DMS153 (cell line): ENCODE results near the gene TBX10.
"Not testable (repeated sequence)": the region's sequence is repeated elsewhere in the genome, so short reads cannot be mapped to it uniquely, and the experiment has no call there.

Source experiments
- DNase-seq: peaks from one replicate; lab custom pipeline; 2025; lab: John Stamatoyannopoulos, UW

The TBX10 gene

DNA sequence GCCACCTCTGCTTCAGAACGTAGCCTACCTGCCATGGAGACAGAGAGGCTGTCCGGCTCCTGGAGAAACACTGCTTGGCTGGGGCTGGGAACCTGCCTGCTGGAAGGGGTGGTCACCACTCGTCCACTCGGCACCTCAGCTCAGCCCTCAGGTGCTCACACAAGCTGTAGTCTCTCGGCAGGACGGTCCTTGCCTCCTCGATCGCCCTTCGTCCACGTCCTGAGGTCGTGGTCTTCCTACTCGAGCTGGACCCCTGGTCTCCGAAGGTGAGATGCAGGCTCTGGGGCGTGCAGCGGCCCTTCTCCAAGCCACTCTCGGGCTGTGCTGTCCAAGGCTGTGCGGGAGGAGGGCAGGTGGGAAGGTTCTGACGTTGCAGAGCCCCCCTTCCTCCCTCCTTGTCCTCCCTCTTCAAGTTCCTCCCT, at the start of gene TBX10:
TSS of gene TBX10 (minus strand) at position 326 of the 422 bp plus-strand sequence. CDS start at position 35, 291 bp downstream.
- DNase-seq = no peak

DNA sequence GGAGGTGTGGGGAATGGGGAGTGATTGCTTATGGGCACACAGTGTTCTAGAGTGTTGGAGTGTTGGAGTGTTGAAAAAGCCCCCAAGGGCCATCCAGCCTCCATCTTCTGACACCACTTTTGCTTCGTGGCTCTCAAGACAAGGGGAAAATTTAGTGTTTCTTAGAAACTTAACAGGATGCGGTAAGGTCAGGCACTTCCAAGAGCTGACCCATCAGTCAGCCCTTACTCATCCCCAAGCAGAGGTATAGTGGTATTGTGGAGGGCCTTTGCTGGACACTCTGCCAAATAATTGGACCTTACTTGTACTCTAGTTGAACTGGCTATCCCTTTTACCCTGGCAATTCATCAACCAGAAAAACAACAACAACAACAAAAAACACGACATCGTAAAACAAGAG, 49.6 kb upstream of the TBX10 start:
- no peak for DNase-seq

DNA sequence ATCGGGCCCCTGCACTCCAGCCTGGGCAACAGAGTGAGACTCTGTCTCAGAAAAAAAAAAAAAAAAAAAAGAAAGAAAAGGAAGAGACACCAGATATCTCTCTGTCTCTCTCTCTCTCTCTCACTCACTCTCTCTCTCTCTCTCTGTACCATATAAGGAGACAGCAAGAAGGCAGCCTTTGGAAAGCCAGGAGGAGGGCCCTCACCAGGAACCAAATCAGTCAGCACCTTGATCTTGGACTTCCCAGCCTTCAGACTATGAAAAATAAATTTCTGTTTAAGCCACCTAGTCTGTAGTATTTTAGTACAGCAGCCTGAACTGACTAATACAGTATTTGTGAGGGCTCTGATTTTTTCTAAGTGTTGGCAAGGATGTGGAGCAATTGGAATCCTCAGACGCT, 48.4 kb upstream of the TBX10 start:
- DNase-seq = no peak

DNA sequence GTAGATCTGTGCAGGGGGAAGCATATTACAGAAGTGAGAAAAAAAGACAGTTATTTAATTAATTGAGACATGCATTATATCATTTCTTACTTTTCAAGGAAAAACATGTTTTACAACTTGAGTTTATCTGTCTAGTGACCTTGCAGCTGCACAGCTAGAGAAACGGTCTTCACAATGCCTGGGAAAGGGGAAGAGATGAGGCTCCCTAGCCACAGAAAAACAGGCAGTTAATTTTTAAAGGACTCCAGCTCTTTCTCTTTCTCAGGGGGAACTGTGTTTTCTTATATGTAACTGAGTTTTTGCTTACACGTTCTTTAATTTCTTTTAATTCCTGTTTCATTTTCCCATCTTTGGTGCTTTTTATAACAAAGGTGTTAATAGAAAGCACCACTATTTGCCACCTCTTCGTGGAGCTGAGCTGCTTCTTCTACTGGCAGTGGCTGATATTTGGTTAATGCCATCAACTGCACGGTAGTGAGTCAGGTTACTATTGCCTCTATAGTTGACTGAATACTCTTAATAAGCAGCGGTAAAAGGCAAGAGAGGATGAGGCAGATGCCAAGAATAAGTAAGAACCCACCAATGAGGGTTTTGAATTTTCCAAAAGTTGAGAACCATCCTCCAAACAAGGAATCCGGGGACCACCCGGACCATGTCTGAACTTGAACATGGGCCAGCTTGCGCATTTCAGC, 46.2 kb upstream of the TBX10 start:
- DNase-seq = not testable (repeated sequence)

DNA sequence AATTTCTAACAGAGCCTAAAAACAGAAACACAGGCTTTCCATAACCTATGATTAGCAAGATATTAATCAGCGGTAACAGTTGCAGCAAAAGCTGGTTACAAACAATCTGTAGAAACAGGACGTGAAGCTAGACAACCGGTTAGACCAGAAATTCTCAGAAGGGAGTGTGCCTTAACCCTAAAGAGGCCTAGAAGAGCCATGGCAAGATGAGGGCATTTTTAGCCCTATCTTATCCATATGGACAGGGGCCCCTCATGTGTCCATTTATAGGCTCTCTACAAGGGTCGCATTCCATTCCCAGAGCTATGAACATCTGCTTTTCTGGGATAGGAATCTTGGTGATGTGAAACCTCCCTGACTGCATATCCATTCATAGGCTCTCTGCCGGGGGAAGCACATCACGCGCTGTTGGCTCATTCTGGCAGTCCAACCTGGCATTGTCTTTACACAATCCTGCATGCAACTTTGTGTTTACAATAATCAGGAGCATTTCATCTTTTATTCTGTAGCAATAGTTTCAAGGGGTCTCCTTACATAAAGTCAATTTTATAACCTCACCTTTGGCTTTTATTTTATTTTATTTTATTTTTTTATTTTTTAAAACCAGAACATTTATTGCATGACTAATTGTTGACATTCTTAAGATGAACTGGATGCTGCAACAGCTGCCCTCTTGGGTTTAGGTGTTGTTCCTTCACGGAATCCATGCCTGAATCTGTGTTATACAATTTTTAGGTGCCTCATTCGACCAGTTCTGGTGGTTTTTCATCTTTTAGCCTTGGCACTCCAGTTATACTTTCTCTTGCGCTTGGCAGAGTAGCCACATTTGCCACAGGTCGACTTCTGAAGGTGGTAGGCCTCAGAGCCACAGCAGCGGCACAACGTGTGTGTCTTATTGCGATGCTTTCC, 42.8 kb upstream of the TBX10 start:
- not testable (repeated sequence) for DNase-seq

DNA sequence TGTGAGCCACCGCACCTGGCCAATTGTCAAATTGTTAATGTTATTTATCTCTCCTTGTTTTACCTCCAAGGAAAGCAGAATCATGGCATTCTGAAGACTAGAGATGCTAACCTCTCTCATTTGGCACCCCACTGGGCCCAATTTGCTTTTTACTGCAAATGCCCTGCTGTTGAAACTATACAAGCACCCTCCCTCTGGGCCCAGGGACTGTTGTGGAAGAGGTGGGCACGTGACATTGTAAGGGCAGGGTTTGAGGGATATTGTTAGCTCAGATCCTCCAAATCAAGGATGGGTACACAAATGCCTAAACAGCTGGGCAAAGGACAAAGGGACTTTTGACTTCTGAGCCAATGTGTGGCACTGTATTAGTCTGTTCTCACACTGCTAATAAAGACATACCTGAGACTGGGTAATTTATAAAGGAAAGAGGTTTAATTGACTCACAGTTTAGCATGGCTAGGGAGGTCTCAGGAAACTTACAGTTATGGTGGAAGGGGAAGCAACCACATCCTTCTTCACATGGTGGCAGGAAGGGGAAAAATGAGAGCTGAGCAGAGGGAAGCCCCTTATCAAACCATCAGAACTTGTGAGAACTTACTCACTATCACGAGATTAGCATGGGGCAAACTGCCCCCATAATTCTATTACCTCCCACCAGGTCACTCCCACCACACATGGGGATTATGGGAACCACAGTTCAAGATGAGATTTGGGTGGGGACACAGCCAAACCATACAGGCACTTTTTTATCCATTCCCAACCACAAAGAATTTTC, 41.3 kb upstream of the TBX10 start:
- no peak for DNase-seq

DNA sequence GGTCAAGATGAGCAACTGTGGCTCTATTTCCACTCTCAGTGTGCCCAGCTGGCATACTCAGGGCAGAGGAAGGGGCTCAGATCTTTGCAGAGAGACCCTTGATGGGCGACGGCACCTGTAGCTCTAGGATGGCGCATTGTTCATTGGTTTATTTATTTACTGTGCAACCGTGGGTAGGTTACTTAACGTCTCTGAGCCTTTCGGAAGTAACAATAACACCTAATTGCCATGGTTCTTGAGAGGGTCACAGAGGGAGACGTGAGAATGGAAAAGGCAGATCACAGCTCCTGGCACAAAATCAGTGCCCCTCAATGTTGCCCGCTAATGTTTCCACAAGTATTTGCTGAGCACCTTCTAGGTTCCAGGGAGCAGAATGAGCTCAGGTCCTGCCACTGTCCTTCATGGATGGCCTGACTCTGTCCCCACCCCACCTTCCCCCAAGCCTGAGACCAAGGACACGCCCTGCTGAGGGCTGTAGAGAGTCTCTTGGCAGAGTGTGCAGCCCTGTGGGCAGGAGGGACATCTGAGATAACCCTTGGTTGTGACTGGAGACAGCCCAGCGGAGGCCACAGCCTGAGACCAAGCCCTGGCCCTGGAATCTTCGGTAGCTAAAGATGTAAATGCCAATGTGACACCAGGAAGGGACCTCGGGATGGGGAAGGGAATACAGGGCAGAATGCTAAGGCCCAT, 35.6 kb upstream of the TBX10 start:
- DNase-seq = no peak

DNA sequence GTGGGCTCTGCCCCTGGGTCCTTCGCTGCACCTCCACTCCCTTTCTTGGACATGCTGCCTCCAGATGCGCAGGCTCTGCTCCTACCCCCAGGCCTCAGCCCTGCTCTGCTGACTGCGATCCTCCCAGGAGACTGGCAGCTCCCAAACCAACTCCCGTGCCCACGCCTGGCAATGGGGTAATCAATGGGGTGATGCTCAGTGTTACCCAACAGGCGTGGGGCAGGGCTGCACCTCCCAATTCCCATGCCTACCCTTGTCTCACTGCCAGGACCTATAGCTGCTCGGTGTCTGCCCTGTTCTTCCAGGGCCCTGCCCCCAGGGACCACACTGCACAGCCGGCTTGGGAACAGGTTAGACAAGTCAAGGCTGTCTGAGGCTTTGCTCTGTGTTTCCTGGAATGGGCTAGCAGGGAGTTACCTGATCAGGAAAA, 34.9 kb upstream of the TBX10 start, which contains the start of gene ALDH3B2:
TSS of gene ALDH3B2 (minus strand) at position 182 of the 430 bp plus-strand sequence. CDS start 7,688 bp downstream, outside the sequence.
- DNase-seq = peak; percentile 88

DNA sequence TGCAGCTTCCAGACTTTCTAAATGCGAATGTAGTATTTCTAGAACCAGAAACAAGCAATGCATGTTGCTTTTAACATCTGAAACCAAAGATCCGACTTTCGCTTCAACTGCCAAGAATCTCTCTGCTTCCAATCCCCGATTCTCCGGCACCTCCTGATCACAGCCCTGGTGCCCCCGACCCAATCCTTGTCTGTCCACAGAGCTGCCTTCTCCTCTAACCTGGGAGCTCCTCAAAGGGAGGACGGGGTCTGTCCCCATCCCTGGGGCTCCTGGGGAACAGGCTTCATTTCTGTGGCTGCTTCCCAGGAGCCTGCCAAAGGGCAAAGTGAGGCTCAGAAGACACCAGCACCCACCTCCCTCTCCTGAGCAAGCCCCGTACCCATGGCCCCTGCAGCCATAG, 34.3 kb upstream of the TBX10 start:
- no peak for DNase-seq

DNA sequence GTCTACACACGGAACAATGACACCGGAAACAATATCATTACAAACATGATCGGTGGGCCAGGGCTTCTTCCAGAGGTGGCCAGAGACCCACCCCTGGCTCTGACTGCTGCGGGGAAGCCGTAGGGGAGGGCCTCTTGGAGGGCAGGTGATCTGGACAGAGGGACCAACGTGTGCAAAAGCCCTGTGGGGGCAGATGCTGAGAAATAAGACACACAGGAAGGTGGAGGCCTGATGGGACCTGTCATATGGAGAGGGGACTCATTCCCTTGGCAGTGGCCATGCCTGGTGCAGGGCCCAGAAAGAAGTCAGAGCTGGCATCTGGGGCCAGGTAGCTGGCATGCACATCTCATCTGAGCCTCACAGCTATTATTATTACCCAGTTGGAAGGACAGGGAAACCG, 33.8 kb upstream of the TBX10 start:
- DNase-seq = no peak

DNA sequence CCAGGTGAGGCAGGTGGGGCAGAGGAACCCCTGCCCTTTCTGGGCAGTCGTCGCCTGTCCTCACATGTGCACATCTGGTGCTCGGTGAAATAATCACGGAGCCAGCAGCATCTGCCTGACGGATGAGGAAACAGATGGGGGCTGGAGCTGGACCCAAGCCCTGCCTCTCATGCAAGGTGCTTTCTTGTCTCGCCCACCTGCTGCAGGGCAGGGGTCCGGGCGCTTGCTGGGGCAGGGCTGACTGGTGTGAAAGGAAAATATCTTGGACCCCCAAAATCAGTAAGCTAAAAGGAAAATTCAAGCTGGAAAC, 31.6 kb upstream of the TBX10 start:
- DNase-seq = no peak

DNA sequence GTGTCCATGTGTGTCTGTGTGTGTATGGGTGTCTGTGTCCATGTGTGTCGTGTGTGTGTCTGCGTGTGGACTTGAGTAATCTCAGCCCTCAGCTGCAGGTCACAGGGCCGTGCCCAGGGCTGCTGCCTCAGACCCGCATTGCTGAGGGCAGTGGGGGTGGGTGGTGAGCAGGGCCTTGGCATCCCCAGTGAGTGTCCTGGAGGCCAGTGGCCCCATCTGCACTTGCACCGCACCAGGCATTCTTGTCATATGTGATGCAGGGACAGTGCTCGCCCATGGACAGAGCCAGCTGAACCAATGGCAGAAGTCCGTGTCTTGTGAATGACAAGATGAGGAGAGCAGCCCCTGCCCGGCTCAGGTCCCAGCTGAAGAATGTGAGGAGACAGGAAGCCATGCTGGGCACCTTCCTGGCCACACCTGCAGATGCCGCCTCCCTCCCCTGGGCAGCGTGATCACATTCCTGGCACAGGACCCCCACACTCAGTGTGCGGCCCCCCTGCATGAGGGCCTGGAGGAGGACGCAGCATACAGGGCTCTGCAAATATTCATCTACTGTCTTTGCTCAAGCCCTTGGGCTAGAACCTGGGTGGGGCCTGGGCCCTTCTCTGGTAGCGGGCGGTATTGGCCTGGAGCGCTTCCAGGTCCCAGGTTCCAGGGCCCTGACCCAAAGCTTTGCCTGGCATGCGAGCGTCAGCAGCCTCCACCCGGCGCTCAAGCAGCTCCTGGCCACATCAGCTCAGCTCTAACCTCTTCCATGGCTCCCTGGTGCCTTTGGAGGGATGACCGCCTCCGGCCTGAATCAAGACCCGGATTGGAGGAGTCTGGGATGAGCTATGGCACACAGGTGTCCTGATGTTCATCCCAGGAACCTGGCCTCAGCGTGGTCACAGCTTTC, 31.0 kb upstream of the TBX10 start:
- no peak for DNase-seq

DNA sequence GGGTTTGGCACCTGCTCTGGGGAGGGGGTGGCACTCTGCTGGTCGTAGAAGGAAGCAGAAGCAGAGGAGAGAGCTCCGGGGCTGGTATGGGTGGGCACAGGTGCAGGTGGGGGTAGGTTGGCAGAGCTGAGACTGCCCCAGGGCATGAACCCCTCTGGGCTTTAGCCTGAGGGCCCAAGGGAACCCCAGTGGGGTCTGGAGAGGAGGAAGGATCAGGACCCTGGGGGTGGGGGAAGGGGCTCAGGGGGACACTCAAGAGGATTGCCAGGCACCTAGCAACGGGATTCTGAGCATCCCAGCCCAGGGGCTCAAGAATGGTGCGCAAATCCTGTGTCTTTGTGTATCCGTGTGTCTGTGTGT, 28.6 kb upstream of the TBX10 start:
- no peak for DNase-seq

DNA sequence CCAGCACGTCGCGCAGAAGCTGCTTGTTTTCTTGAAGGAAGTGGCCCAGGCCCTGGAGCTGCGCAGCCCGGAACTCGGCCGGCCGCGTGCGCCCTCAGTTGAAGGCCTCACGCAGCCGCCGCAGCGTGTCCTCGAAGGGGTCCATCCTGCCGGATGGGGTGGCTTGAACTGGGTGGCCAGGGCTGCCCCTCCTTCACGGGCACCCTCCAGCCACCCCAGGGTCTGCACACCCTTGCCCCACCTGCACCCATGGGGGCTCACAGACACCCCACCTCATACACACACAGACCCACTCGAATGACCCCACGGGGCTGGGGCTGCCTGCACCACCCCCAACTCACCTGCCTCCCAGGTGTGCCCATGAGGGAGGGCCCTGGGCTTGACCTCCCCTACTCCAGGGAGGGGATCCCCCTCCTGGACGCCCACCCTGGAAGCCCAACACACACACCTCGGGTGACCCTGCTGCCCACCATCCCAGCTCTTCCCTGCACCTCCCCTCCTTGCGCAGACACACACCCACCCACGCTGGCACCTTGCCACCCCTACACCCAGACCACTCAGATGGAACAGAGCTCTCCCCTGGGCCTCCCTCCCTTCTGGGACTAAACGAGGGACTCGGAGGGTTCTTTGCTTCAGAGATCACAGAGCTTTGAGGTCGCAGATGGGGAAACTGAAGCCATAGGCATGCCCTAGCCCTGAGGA, 28.1 kb upstream of the TBX10 start:
- no peak for DNase-seq

DNA sequence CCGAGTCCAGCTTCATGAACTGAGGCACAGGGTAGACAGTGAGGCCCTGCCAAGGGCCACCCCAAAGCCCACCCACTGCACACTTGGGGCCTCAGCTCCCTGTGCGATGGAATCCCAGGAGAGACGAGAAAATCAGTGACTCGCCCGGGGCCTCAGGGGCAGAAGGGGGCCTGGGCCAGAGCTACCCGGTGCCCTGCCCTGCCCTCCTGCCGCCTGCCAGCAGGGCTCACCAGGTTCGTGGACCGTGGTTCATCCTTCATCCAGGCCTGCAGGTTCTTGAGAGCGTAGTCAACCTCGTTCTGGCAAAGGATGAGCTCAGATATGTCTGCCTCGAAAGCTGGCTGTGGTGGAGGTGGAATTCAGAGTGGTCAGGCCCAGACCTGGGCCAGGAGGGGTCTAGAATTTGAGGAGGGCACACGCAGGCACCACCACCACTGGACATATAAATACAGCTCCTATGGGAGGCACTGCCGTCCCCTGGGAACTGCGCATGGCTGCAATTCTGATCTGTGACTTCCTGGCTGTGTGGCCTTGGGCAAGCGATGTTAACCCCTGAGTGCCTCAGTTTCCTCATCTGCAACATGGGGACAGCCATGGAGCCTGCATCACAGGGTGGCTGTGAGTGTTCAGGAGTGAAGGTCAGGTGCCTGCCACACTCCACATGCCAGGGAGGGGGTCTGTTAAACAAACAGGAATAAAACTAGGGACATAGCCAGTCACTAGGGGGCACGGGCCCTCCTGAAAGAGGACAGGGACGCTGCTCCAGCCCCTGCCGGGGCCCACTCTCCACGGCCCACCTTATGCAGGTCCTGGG, 27.3 kb upstream of the TBX10 start:
- DNase-seq = no peak

DNA sequence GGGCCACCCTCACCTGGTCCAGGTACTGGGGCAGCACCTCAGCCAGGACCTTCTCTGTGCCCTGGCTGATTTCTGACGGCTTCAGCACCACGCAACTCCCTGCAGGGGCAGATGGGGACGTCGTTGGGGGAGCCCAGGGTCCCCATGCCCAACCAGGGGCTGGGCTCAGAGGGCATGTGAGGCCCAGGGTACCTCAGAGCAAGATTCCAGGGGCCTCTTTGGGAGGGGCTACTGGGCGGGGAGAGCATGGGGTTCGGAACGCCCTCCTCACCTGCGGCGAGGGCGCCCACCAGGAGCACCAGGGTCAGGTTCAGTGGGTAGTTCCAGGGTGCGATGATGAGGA, 26.7 kb upstream of the TBX10 start:
- DNase-seq = no peak

DNA sequence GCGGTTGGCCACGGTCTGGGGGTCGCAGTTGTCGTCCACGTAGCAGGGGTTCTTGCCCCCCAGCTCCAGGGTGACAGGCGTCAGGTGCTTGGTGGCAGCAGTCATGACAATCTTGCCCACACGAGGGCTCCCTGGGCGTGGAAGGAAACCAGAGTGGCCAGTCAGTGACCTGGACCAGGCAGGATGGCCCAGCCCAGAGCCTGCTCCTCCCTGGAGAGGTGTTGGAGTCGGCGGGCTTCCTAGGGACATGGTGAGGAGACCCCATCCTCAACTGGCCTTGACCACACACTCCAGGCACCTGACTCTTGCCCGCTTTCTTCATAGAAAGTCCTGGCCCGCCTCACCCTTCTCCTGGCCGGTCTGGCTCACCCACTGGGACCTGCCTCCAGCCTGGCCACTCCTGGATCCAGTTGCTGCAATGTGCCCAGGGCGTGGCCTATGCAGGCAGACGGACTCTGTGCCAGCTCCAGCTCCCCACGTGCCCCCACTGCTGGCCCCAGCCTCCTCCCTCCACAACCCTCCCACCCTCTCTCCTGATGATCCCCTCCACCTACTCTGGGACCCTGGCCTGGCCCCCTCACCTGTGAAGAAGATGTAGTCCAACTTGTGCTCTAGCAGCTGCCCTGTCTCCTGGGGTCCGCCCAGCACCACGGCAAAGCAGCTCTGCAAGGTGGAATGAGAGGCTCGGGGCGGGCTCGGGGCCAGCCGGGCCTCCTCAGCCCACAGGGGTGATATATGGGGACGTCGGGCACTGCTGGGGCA, 26.2 kb upstream of the TBX10 start:
- DNase-seq = no peak

DNA sequence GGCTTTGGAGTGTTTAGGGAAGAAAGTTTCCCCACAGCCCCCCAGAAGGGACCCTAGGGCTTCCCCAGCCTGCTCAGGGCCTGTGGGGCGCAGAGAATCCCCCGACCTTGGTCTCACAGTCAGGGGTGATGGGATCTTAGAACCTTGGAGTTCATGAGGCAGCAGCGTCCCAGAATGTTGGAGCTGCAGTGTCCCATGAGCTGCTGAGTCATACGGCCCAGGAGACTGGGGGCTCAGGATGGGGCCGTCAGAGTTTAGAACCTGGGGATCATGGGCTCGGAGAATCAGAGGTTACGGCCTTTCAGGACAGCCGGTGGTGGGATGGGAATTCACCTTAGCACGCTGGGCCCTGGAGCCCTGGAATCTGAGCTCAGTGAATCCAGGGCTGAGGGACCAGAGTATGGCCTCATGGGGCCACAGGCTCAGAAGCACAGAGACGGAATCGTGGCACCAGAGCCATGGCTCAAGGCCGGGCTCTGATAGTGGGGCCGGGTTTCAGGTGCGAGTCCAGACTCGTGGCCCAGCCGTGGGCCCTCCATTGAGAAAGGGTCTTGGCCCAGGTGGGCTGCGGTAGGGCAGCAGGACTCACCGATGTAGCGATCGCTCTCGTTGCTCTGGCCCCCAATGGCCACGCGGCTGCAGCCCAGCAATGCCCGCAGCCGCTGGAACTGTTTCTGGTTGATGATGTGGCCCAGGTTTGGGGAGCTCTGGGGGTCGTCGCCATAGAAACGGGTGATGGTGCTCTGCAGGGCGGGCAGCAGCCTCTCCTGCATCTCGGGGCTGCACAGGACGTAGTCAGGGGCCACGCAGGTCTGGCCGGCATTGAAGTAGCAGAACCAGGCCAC, 25.4 kb upstream of the TBX10 start:
- no peak for DNase-seq
